GM19372 (cell line): ENCODE data around the gene ZFYVE28.

Experiments used
- ATAC-seq: cut with Tn5 transposase; IDR thresholded peaks from one replicate; pipeline ENCODE4 v1.9.1; 2021; ENCODE audit warnings: mild to moderate bottlenecking, low read depth, moderate library complexity; ENCODE audit not compliant: unreplicated experiment

The ZFYVE28 gene

DNA sequence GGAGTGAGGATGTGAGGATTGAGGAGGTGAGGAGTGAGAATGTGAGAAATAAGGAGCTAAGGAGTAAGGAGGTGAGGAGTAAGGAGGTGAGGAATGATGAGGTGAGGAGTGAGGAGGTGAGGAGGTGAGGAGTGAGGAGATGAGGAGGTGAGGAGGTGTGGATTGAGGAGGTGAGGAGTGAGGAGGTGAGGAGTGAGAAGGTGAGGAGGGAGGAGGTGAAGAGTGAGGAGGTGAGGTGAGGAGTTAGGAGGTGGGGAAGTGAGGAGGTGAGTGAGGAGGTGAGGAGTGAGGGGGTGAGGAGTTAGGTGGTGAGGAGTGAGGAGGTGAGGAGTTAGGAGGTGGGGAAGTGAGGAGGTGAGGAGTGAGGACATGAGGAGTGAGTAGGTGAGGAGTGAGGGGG, 81.8 kb downstream of the ZFYVE28 start:
- no peak for ATAC-seq

DNA sequence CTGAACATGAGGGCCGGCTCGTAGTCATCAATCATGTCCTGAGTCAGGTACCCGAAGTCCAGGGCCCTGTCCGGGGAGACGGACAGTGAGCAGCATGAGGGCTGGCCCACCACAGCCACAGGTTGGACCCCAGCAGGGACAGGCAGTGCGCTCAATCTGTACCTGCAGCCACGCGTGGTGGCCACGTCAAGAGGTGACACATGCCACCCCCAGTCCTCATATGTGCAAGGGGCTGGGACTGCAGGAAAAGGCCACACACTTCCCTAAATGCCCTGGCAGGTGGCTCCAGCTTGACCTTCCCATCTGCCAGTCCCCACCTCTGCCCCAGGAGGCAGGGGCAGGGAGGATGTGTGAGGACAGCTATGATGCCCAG, 82.7 kb downstream of the ZFYVE28 start:
- no peak for ATAC-seq

DNA sequence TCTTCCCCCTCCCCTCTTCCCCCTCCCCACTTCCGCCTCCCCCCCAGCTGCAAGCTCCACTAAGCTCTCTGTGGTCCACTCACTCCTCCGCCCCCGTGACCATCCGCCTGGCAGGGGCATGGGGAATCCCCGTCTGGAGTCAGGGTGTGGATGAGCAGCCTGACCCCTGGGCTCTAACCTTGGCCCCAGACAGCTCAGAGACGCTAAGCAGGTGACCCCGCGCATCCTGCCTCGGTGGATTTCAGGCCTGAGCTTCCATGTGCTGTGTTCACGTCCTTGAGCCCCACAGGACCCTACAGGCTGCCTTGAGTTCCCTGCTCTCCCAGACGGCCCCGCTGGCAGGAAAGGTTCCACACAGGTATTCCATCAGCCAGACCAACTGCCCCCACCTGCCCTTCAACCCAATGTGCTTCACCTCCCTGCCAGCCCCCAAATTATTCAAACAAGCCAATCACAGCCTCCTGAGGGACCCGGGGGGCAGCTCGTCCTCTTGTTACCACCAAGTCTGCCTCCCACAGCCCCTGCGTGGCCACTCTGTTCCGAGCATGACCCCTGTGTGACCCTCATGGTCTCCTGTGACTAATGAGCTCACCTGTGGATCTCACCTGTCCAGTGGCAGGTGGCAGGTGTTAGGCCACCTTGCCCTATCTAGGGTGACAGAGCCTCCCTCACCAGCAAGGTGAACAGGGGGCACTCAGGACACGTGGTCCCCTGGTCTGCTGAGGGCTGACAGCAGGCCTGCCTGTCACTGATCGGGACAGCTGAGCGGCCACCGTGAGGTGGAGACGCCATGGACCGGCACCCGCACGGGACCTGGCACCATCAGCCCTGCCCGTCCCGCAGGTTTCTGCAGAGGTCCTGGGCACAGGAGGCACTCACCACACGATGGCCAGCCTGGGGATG, 83.4 kb downstream of the ZFYVE28 start:
- no peak for ATAC-seq

DNA sequence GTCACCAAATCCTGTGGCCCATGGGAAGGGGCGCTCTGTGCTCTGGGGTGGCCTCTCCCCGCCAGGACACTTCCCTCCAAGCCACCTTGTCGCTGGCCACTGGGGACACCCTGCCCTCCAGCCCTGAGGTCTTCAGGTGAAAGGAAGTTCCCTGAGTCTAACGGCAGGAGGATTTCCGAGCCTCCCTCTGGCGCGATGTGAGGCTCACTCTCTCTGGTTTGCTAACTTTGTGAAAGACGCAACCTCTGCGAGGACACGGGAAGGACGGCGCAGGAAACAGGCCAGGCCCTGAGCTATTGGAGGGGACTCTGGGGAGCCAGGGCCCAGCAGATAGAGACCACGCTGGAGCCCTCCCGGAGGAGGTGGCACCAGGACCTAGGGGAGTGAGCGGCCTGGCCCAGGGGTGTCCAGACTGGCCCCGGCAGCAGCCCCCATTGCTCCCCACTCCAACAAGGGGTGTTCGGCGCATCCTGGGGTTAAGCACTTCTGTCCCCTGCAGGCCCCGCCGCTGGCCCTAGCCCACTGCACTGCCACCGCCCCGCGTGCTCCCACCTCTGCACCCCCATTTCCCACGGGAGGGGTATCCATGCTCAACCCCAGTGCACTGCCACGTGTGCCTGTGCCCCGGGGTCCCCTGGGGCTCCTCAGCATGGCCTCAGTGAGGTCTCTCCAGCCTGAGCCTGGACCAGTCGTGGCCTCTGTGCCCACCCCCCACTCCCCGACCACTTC, 84.4 kb downstream of the ZFYVE28 start:
- ATAC-seq = no peak

DNA sequence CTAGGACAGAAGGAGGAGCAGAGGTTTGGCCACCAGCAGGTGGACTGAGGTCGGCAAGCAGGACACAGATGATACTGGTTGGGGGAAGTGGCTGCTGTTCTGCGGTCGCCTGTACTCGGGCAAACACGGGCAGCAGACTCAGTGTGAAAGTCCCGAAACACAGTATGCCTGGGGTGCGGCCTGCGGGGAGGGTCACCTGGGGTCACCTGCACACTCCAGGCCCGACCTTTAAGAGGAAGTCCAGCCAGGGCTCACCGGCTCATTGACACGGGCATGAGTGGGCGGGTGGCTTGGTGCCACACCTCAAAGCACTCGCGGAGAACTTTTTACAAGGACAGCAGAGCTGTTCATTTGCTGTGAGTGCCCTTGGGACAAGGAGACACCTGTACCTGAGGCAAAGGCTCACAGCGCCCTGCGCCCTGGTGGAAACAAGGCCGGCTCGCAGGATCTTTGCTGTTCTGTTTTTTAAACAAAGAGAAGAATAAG, 85.0 kb downstream of the ZFYVE28 start:
- no peak for ATAC-seq

DNA sequence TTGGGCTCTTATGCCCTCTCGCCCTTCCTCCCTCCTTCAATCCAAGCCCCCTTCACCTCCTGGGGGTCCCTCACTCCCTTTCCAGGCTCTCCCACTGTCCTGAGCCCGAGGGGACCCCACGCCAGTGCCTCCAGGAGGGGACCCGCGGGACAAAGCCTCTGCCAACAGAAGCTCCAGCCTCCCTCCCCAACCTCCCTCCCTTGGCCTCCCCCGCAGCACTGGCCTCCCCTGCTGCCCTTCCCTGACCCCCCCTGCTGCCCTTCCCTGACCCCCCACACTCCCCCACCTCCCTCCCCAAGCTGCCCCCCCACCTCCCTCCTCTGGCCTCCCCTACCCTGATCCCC, 85.5 kb downstream of the ZFYVE28 start:
- ATAC-seq = no peak

DNA sequence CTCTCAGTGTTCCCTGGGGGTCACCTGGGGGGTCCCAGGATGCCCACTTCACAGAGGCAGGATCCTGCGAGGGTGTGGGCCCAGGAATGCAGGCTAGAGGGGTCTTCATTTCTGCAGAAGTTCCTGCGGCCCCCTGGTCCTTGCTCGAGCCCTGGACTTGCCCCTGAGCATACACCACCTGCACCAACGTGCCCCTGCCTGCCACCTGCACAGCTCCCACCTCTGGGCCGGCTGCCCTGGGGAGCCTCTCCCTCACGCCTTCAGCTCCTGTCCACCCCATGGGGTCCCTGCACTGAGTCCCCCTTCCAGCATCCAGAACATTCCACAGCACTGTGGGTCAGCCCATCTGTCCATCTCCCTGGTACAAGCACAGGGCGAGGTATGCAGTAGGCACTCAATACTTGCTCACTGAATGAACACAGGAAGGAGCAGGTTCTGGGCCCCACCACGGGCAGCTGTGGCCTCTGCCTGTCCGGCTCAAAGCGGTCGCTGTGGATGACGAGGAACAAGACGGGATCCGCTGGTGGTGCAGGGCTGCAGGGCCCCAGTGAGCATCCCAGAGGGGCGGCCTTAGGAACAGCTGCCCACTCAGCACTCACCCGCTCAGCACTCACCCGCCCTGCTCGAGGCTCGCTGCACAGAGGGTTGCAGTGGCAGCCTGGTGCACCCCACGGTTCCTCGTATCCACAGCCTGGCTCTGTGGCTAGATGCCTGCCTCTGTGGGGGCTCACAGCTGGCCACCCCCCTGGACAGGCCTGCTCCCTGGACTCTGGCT, 86.1 kb downstream of the ZFYVE28 start:
- no peak for ATAC-seq

DNA sequence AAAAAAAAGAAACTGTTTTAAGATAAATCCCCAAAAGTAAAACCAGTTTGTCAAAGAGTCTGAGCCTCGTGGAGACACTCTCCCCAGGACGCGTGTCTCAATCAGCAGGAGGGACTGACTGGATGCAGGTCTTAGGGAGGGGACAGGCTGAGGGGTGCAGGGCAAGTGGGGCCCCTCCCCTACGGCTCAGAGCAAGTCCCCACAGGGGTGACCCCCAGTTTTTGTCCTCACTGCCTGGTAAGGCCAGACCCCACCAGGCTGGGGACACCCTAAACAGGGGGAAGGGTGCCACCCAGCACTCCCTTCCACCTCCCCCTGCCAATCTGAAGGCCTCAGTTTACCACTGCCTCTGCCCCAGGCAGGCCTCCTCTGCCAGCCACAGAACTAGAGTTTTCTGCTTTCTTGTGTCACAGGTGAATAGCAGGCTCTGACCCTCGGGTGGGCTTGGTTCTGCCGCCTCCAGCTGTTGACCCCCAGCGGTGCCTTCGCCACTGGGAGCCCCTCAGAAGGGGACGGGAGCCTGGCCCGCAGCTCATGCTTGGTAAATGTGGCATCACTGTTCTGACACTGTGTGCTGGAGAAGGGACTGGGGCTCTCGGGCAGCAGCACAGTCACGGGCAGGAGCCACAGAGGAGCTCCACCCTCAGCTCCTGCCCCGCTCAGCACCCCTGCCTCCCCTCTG, 86.8 kb downstream of the ZFYVE28 start:
- ATAC-seq = no peak

DNA sequence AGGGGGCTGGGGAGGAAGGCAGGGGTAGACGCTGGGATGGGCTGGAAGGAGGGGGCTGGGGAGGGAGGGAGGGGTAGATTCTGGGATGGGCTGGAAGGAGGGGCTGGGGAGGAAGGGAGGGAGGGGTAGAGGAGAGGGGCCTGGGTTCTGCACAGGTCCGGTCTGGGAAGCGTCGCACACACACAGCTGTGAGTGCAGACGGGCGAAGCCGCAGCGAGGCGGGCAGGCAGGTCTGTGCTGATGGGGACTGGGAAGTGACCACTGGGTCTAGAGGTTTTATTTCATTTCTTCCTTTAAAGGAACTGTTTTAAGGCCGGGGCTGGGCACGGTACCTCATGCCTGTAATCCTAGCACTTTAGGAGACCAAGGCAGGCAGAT, 87.4 kb downstream of the ZFYVE28 start:
- ATAC-seq = no peak

DNA sequence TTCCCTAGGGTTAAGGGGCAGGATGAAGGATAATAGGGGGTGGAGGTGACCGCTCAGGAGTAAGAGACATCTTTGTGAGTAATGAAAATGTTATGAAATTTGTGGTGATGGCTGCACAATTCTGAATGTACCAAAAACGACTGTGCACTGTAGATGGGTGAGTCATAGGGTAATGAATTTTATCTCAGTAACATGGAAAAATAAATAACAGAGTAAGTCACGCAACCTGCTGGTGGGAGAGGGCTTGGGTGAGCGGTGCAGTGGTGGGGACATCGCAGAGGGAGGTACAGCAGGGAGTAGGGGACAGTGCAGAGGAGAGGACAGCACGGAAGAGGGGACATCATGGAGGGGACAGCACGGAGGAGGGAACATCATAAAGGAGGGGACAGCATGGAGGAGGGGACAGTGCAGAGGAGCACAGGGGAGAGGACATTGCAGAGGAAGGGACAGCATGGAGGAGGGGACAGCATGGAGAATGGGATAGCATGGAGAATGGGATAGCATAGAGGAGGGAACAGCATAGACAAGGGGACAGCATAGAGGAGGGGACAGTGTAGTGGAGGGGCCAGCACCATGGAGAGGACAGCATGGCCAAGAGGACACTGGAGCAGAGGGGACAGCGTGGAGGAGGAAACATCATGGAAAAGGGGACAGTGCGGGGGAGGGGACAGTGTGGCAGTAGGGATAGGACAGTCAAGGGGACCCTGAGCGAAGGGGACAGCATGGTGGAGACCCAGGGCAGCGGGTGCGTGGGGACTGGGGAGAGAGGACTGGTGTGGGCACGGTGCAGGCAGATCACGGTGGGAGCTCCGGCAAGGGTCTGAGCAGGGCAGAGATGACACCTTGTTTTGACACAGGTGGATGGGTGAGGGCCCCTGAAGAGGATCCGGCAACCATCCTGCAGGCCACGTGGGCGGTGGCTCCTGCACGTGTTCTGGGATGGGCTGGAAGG, 88.1 kb downstream of the ZFYVE28 start:
- no peak for ATAC-seq

DNA sequence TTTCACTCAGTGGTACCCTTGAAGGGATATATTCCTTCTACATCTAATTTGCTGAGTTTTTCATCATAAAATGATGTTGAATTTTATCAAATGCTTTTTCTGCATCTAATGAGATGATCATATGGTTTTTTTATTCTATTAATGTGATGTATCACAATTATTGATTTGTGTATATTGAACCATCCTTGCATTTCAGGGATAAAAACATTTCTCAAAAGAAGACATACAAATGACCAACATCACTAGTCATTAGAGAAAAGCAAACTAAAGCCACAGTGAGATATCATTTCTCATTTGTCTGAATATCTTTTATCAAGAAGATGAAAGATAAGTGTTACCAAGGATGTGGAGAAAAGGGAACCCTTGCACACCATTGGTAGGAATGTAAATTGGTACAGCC, 90.9 kb downstream of the ZFYVE28 start:
- no peak for ATAC-seq

DNA sequence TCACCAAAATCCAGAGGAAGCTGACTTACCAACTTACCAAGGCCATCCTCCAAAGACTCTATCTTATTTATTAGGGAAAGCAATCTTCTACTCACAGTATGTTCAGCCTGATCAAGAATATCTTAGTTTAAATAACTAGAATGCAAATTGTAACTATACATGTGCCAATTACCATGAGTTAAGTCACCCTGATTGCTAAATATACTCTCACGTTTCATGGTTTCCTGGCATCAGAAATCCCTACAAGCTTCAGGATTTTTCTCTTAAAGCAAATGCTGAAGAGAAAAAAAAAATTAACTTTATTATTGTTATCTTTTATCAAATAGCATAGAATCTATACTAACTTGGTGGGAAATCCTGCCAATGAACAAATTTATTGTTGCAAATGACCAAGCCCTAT, 93.6 kb downstream of the ZFYVE28 start:
- no peak for ATAC-seq

DNA sequence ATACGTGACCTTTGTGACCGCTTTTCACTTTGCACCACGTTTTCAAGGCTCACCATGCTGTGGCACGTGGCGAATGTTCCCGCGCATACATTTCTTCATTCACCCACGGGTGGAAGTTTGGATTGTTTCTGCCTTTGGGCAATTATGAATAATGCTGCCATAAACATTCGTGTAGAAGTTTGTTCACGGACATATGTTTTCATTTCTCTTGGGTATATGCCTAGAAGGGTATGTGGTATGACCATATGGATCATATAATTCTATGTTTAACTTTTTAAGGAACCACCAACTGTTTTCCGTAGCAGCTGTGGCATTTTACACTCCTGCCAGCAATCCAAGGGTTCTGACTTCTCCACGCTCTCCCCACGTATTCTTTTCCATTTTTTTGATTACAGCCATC, 95.6 kb downstream of the ZFYVE28 start:
- no peak for ATAC-seq

DNA sequence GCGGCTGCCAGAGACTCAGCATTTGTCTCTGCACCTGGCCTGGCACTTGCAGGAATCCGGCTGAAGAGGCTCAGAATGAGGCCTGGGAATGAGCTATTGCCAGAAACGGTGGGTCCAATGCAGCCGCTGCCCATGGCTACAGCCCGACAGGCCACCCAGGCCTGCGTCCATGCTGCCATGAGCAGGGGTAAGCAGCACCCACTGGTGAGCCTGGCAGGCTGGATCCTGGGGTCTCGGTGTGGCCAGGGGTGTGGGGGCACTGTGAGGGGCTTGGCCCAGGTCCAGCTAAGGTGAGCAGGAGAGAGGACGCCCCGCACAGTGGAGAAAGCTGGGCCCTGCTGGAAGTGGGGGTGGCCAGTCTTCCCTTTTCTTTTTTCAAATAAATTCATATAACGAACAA, 96.2 kb downstream of the ZFYVE28 start:
- no peak for ATAC-seq

DNA sequence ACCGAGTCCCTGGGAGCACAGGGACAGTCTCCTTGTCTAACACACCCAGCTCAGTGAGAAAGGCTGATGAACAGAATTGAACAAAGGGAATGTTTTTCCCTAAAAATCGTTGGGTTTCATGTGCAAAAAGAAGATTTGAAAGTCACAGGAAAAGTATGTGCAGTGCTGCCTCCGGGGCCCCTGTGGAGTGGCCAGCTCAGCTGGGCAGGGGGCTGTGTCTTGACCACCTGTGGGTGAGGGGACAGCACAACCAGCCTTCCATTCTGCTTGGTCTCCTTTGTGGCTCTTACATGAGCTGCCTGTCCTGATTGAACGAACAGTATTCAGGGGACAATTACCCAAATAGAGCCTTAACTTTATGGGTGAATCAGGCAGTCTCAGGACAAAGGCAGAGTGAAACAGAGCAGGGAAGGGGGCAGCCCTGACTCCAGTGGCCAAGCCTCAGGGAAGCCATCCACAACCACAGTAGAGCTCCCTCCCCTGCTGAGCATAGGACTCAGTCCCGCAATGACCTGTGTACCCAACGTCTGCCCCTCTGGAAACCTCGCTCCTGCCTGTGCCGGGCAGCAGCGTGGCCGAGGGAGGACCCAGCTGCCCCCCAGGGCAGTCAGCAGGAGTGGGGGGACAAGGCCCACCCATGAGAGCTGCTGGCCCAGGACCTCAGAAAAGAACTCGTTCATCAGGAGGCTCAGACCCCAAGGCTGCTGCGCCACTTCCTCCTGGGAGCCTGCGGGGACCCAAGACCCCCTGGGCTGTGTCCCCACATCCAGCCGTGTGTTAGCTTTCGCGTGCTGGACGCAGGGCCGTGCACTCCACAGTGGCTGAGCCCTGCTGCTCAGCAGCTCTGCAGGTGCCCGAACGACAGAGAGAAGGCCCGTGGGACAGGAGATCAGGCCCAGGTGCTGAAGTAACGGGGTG, 96.9 kb downstream of the ZFYVE28 start:
- ATAC-seq = no peak

DNA sequence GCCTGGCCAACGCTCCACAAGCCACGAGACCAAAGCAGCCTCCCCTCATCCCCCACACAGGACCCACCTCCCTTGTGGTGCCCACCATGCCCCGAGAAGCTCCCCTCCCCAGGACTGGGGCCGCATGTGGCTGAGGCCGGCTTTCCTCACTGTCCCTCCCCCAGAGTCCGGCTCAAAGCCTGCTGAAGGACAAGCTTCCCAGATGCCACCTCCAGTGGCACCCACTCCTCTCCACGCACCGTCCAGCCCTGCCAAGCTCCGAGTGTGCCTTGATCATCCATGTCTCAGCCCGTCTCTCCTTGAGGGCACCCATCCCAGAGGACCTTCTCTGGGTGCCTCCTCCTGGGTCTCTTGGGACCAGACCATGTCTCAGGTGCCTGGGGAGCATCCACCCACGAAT, 97.7 kb downstream of the ZFYVE28 start:
- no peak for ATAC-seq

DNA sequence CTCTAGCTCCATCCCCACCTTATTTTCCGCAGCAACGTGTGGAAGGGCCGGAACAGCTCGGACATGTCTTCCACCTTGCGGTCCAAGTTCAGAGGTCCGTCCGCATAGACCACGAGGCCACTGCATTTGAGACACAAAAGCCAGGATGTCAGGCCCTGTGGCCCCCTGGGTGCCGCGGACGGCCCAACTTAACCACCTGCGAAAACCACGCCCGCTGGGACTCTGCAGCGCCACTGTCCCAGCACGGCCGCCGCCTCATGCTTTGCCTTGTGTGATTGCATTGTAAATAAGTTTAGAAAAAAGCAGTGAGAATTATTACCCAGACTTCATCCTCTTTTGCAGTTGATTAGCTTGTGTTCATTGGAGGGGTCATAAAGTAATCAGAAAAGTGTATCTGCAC, 98.3 kb downstream of the ZFYVE28 start:
- ATAC-seq = no peak

DNA sequence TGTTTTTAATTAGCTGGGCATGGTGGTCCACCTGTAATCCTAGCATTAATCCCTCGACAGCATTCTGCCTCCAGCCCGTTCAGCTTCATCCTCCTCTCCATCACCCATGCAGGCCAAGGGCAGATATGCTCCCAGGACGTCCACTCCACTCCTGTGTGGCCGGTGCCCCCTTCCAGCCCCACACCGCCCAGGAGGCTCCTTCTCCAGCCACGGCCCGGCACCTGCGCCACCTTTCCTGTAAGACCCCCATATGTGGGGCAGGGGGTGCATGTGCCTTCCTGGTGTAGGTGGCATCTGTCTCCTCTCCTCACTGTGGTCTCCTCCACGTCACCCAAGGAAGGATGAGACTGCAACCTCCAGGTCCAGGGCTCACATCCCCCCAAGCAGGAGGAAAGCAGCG, 99.6 kb downstream of the ZFYVE28 start:
- no peak for ATAC-seq

DNA sequence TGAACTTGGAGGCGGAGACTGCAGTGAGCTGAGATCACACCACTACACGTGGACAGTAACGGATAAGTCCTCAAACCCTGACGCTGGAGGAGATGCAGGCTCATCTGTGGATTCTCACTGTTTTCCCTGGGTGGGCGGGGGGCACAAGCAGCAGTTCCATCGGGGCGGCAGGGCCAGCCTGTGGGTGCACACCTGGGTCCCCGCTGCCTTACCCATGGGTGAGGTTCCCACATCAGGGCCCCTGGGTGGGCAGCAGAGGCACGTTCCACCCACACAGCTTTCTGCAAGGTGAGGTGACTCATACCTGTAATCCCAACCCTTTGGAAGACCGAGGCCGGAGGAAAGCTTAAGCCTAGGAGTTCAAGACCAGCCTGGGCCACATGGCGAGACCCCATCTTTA, 100.0 kb downstream of the ZFYVE28 start:
- ATAC-seq = no peak
